Aorta (tissue), 5 donors: ENCODE data around the gene PLXND1. TPM values are rescaled to one million over a fixed set of nuclear protein-coding genes. Genes with fewer than 3 reads are reported as not detected.

Experiments used
- ATAC-seq: fragments of 200-7000 bp; cut with Tn5 transposase; one replicate; pipeline ENCODE4 v1.9.1; 2022; ENCODE audit warnings: moderate library complexity; ENCODE audit not compliant: low FRiP score
- DNase-seq, 2 donors: peaks; one replicate each; pipeline ENCODE4 v3.0.0-alpha.2; 2020
- H3K27ac ChIP-seq, 2 donors: one replicate each; pipeline ENCODE4 v1.5.1; 2013; ENCODE audit warnings: low read length in 2 of 2, mild to moderate bottlenecking in 2 of 2, moderate library complexity in 2 of 2, control low read depth in 1 of 2, inconsistent platforms in 1 of 2, low read depth in 1 of 2
- H3K27me3 ChIP-seq, 2 donors: one replicate each; pipeline ENCODE4 v1.6.1; 2013; ENCODE audit warnings: control low read depth in 1 of 2, low read length in 1 of 2, mild to moderate bottlenecking in 1 of 2, moderate library complexity in 1 of 2; ENCODE audit not compliant: insufficient read depth in 2 of 2, control insufficient read depth in 1 of 2
- H3K36me3 ChIP-seq, 2 donors: one replicate each; pipeline ENCODE4 v1.6.1; 2013; ENCODE audit warnings: control low read depth in 1 of 2, low read length in 1 of 2, mild to moderate bottlenecking in 1 of 2; ENCODE audit not compliant: insufficient read depth in 2 of 2, control insufficient read depth in 1 of 2
- H3K4me1 ChIP-seq, 2 donors: one replicate each; pipeline ENCODE4 v1.6.1; 2013; ENCODE audit warnings: low read length in 2 of 2, control low read depth in 1 of 2, mild to moderate bottlenecking in 1 of 2, moderate library complexity in 1 of 2; ENCODE audit not compliant: insufficient read depth in 2 of 2, control insufficient read depth in 1 of 2
- H3K4me3 ChIP-seq, 2 donors: one replicate each; pipeline ENCODE4 v1.5.1; 2013; ENCODE audit warnings: low read length in 2 of 2, control low read depth in 1 of 2, mild to moderate bottlenecking in 1 of 2
- H3K9me3 ChIP-seq: one replicate; pipeline ENCODE4 v1.6.1; 2013; ENCODE audit warnings: mild to moderate bottlenecking, low read length; ENCODE audit not compliant: control insufficient read depth
- WGBS, 2 donors: extraction: QIAGEN DNeasy Blood & Tissue Kit; methylation state at CpG; one replicate each; pipeline ENCODE4 v1.1.7; 2013; 5-methylcytosine and 5-hydroxymethylcytosine counted together
- intact Hi-C, 2 donors: fragments of 100-400 bp; cut with DNase I; formaldehyde crosslinking; loops; one replicate each; pipeline versions ENCODE4 v1.14.2 to v1.15.0; 2022
- long read RNA-seq, 2 donors: library from polyadenylated mRNA; unstranded; transcript quantifications; one replicate each; pipeline ENCODE4 v2.0.0, GENCODE V29; 2020 to 2021
- polyA plus RNA-seq, 2 donors: library from polyadenylated mRNA; stranded (reverse); fragments of 200-250 nt; gene quantifications; one replicate each; pipeline ENCODE4 v1.2.3, GENCODE V29; 2013
- total RNA-seq, 2 donors: library from RNA; stranded (reverse); fragmentation: NEBNext Ultra II Directional; extraction: Animal tissue kit (Norgen Biotek cat#: 25700); gene quantifications; one replicate each; pipeline ENCODE4 v1.2.1, GENCODE V29; 2021
- donor health status: healthy with polysubstance abuse.
- donor health status: Bipolar disorder and iron deficiency.
- donor health status: DM: no; HTN: no; CAD: no.
- donor health status: DM: no; HTN: no; CAD: no.
- donor health status: DM: yes; HTN: yes; CAD: no.

PLXND1 gene, protein sequence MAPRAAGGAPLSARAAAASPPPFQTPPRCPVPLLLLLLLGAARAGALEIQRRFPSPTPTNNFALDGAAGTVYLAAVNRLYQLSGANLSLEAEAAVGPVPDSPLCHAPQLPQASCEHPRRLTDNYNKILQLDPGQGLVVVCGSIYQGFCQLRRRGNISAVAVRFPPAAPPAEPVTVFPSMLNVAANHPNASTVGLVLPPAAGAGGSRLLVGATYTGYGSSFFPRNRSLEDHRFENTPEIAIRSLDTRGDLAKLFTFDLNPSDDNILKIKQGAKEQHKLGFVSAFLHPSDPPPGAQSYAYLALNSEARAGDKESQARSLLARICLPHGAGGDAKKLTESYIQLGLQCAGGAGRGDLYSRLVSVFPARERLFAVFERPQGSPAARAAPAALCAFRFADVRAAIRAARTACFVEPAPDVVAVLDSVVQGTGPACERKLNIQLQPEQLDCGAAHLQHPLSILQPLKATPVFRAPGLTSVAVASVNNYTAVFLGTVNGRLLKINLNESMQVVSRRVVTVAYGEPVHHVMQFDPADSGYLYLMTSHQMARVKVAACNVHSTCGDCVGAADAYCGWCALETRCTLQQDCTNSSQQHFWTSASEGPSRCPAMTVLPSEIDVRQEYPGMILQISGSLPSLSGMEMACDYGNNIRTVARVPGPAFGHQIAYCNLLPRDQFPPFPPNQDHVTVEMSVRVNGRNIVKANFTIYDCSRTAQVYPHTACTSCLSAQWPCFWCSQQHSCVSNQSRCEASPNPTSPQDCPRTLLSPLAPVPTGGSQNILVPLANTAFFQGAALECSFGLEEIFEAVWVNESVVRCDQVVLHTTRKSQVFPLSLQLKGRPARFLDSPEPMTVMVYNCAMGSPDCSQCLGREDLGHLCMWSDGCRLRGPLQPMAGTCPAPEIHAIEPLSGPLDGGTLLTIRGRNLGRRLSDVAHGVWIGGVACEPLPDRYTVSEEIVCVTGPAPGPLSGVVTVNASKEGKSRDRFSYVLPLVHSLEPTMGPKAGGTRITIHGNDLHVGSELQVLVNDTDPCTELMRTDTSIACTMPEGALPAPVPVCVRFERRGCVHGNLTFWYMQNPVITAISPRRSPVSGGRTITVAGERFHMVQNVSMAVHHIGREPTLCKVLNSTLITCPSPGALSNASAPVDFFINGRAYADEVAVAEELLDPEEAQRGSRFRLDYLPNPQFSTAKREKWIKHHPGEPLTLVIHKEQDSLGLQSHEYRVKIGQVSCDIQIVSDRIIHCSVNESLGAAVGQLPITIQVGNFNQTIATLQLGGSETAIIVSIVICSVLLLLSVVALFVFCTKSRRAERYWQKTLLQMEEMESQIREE (N-terminal part only)
- total RNA-seq (100 to 1,000 TPM; 176 to 358 TPM), polyA plus RNA-seq (100 to 1,000 TPM in 1 of 2 donors, 10 to 100 TPM in 1; 55.5 to 149 TPM)
- long read RNA-seq, donor 1, partial matches to known transcripts = 51 of 65 reads
- long read RNA-seq, donor 1, other reads (novel, unspliced or antisense) = 7 of 65 reads
- long read RNA-seq, donor 2, partial matches to known transcripts = 81 of 116 reads
- long read RNA-seq, donor 2, other reads (novel, unspliced or antisense) = 33 of 116 reads

DNA sequence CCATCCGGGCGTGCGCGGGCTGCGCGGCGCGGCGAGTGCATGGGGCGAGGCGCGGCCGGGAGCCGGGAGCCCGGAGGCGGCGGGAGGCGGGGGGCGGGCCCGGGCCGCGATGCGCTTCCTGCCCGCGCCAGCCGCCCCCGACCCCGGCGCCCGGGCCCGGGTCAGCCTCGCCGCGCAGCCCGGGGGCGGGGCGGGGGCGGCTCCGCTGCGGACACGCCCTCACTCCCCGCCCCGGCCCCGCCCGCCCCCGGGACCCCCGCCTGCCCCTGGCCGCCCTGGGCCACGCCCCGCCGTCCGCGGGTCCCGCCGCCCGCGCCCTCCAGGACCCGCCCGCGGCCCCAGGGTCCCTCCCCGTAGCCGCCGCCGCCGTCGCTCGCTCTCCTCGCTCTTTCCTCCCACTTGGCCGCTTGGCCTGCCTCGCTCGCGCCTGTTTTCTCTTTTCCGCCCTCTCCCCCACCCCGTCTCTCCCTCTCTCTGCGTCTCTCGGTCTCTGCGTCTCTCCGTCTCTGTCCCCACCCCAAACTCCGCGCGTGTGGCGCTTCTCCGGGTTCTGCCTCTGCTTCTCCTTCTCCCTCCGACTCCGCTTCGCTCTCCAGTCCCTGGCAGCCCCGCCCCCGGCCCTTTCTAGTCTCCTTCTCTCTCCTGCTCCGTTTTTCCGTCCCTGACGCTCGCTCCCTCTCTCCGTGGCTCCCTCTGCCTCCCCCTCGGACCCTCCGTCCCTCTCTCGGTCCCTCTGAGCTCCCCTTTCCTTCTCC, at the start of gene PLXND1:
TSS of gene PLXND1 (minus strand) at position 41 of the 755 bp plus-strand sequence. CDS start at position 4, 37 bp downstream.
- intact Hi-C loops = loop anchor here in 1 of 2 donors (2.0 to 5.0 kb wide), 3 partner anchors 20 to 165 kb away; partner anchors contain the start of gene IFT122
- H3K4me1 ChIP-seq = no peaks in the 10 kb centered on the region
- peak within 1 kb of the TSS in 1 of 2 donors; percentile 95 for H3K27ac ChIP-seq
- peak; percentile 79 for ATAC-seq
- peak within 1 kb of the TSS; percentile 31 to 59 for H3K4me3 ChIP-seq
- H3K9me3 ChIP-seq = no peaks in the 10 kb centered on the region
- H3K27me3 ChIP-seq = no peaks in the 10 kb centered on the region
- no peaks in the 10 kb centered on the region for H3K36me3 ChIP-seq
- DNase-seq = peak; percentile 90 to 91
- 1% methylated on average over 27 to 96 of the region's 96 CpGs for WGBS, 2 donors

DNA sequence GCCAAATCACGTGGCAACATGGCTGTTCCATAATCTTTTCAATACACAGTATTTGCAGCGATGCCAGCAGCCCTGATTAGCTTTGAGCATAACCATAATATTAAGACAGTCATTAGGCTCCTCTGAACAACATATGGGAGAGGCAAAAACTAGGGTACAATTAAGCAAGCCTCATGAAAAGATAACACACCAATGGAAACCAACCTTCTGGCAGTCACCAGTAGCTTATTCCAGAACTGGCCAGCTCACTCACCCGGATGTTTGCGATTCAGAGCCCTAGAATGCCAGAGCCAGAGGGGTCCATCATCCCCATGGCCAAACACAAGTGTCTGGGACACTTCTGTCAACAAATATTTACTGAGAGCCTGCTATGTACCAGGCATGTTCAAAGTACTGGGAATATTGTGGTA, 48.8 kb upstream of the PLXND1 start:
- Histone ChIP-seq H3K9me3 (no peaks in the 10 kb centered on the region), H3K4me1 (peaks cover 0 to 8% of the 10 kb centered on the region in 2 donors), H3K27ac (no peak overlapping the region), H3K27me3 (no peaks in the 10 kb centered on the region), H3K36me3 (no peaks in the 10 kb centered on the region), H3K4me3 (no peak overlapping the region)
- DNase-seq (no peak), ATAC-seq (no peak)
- WGBS, 2 donors = 91 to 92% methylated on average over 4 of the region's 4 CpGs
- intact Hi-C loops = no loop called here

DNA sequence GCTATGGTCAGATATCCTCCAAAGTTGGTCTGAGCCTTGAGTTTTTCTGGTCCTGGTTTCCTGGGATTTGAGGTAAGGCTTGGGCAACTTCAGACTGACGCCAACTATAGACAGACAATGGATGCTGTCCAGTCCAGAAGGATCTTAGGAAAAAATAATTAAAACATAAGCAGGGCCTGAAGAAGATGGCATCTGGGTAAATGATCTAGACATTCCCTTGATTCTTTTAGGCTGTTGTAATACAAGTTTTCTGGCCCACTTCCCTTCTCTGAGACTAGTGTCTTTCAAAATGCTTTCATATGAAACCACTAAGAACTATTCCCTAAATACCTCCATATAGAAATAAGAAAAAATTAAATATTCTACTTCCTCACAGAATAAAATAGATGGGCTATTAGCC, 47.7 kb upstream of the PLXND1 start:
- intact Hi-C loops = loop anchor here in 1 of 2 donors (5.0 kb wide), 2 partner anchors 173 to 278 kb away; no protein-coding TSS in a partner anchor
- DNase-seq = no peak
- no peak overlapping the region for H3K27ac ChIP-seq
- H3K4me3 ChIP-seq = no peak overlapping the region
- peaks cover 0 to 8% of the 10 kb centered on the region in 2 donors for H3K4me1 ChIP-seq
- no peaks in the 10 kb centered on the region for H3K27me3 ChIP-seq
- H3K36me3 ChIP-seq = no peaks in the 10 kb centered on the region
- no peak for ATAC-seq
- WGBS, 2 donors = 82 to 85% methylated on average over 1 of the region's 1 CpG
- H3K9me3 ChIP-seq = no peaks in the 10 kb centered on the region

DNA sequence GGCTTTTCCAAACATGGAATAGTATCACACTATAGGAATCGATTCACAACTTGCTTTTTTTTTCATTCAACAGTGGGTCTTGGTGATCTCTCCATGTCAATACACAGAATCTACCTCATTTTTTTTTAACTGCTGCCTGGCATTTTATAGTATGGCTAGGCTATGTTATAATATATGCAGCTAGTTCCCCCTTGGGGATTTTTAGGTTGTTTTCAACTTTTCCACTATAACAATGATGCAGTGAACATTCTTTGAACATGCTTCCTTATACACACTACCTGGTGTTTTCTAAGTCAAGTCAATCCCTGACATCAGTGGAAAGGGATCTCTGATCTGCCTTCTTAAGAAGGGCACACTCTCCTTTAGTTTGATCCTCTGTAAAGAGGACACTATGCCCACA, 46.5 kb upstream of the PLXND1 start:
- Histone ChIP-seq H3K4me1 (peaks cover 0 to 5% of the 10 kb centered on the region in 2 donors), H3K36me3 (no peaks in the 10 kb centered on the region), H3K27me3 (no peaks in the 10 kb centered on the region), H3K27ac (no peak overlapping the region), H3K4me3 (no peak overlapping the region), H3K9me3 (no peaks in the 10 kb centered on the region)
- intact Hi-C loops = loop anchor here in 1 of 2 donors (5.0 kb wide), 2 partner anchors 174 to 279 kb away; no protein-coding TSS in a partner anchor
- WGBS, 2 donors = 35 to 40% methylated on average over 1 of the region's 1 CpG
- ATAC-seq (no peak), DNase-seq (no peak)

DNA sequence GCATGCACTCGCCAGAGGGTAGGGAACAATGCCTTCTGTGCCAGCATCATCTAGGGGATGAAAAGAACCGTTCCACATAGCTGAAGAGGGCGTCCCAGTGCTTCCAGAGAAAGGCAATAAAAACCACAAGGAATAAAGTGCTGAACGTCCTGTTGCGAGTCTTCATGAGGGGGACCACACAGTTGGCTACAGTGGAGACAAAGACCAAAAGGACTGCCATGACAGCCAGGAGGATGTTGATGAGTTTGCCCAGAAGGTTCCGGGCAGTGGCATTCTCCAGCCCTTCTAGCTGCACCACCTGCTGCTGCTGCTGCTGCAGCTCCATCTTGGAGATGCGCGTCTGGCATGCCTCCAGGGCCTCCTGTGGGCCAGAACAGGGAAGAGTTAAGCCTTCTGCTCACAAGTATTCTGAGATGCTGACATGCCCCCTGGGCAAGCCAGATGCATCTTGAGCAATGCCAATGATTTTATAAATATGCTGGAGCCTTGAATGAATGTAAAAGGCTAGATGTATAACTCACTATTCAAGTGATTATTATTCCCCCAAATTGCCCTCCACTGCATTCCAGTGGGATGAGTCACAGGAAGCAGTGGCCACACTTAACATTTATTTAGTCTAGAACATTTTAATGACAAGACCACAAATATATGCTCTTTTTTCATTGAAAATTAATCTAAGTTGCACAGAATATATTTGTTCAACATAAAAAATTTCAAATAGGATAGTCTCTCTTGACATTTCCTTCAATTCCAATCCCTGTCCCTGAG, 45.1 kb upstream of the PLXND1 start:
- intact Hi-C loops = loop anchor here (2.0 to 5.0 kb wide), 4 partner anchors 55 to 281 kb away; no protein-coding TSS in a partner anchor
- 60 to 69% methylated on average over 8 of the region's 8 CpGs for WGBS, 2 donors
- Histone ChIP-seq H3K4me1 (peaks cover 0 to 5% of the 10 kb centered on the region in 2 donors), H3K27me3 (no peaks in the 10 kb centered on the region), H3K9me3 (no peaks in the 10 kb centered on the region), H3K4me3 (no peak overlapping the region), H3K36me3 (no peaks in the 10 kb centered on the region), H3K27ac (peak overlapping the region in 1 of 2 donors; percentile 1)
- DNase-seq = no peak
- no peak for ATAC-seq

DNA sequence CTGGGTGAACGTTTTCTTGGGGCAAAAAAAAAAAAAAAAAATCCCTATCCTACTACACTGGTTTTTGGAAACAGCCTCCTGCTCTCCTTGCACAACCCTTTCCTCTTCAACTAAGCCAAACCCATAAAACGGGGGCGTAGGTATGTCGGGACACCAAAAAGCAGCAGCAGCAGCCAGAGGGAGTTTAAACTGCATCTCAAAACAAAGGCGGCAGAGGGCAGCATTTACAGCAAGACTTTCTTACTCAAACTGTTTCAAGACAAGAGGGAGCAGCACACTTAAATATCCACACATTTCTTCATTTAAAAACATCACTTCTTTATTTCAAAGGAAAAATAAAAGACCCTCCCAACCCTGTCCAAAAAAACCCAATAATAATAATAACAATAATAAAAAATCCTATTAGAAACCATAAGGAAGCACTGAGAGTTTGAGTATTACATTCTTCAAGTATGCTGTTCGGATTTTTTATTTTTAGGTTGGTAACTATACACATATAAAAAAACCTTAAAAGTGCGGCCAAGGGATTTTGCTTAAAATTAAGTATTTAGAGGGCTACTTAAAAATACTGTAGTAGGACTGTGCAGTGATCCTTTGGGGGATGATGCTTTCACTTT, 43.9 kb upstream of the PLXND1 start:
- peak in 1 of 2 donors; percentile 75 for DNase-seq
- peak; percentile 81 for ATAC-seq
- Histone ChIP-seq H3K4me3 (no peak overlapping the region), H3K27ac (no peak overlapping the region), H3K27me3 (no peaks in the 10 kb centered on the region), H3K9me3 (no peaks in the 10 kb centered on the region), H3K36me3 (no peaks in the 10 kb centered on the region), H3K4me1 (peaks cover 0 to 5% of the 10 kb centered on the region in 2 donors)
- intact Hi-C loops = loop anchor here (2.0 to 5.0 kb wide), 4 partner anchors 54 to 282 kb away; no protein-coding TSS in a partner anchor
- 12 to 15% methylated on average over 7 of the region's 7 CpGs for WGBS, 2 donors
